HG02798 (cell line): Measurements from ENCODE around the gene RTL9.
"Not testable (repeated sequence)": the region's sequence is repeated elsewhere in the genome, so short reads cannot be mapped to it uniquely, and the experiment has no call there.

Source experiments
- ATAC-seq: cut with Tn5 transposase; IDR thresholded peaks from one replicate; pipeline ENCODE4 v1.9.1; 2021; ENCODE audit warnings: mild to moderate bottlenecking; ENCODE audit not compliant: unreplicated experiment, poor library complexity

Gene RTL9

GRCh38 chrX:110358548-110358947 is at the start of gene RTL9:
RTL9 (plus strand) TSS chrX:110358848; CDS start chrX:110450618, 91,770 bp downstream.
- ATAC-seq: no peak

GRCh38 chrX:110310000-110310790 is 48.5 kb upstream of the RTL9 start:
- ATAC-seq: no peak

- ATAC-seq: peak; percentile 95
Observed at GRCh38 chrX:110310896-110311295, 47.8 kb upstream of the RTL9 start.

GRCh38 chrX:110311437-110312230 is 47.0 kb upstream of the RTL9 start:
- no peak for ATAC-seq

- no peak for ATAC-seq
Observed at GRCh38 chrX:110315551-110315950, 43.1 kb upstream of the RTL9 start.

- ATAC-seq: no peak
Observed at GRCh38 chrX:110316351-110317060, 42.1 kb upstream of the RTL9 start.

GRCh38 chrX:110317061-110317819 is 41.4 kb upstream of the RTL9 start:
- ATAC-seq: peak; percentile 19

- peak; percentile 87 for ATAC-seq
Observed at GRCh38 chrX:110317820-110318663, 40.6 kb upstream of the RTL9 start, which contains the start of gene AMMECR1. AMMECR1 (minus strand) TSS chrX:110318085; CDS start chrX:110318071, 14 bp downstream.

- peak; percentile 22 for ATAC-seq
Observed at GRCh38 chrX:110318664-110318968, 40.0 kb upstream of the RTL9 start.

- ATAC-seq: no peak
Observed at GRCh38 chrX:110320381-110320987, 38.2 kb upstream of the RTL9 start.

- no peak for ATAC-seq
Observed at GRCh38 chrX:110321081-110321480, 37.6 kb upstream of the RTL9 start.

GRCh38 chrX:110321670-110322069 is 37.0 kb upstream of the RTL9 start:
- no peak for ATAC-seq

GRCh38 chrX:110322603-110323002 is 36.0 kb upstream of the RTL9 start:
- ATAC-seq: no peak

GRCh38 chrX:110326712-110327111 is 31.9 kb upstream of the RTL9 start:
- no peak for ATAC-seq

GRCh38 chrX:110327336-110327735 is 31.3 kb upstream of the RTL9 start:
- ATAC-seq: no peak

- not testable (repeated sequence) for ATAC-seq
Observed at GRCh38 chrX:110328613-110329012, 30.0 kb upstream of the RTL9 start.

- ATAC-seq: no peak
Observed at GRCh38 chrX:110331444-110332030, 27.1 kb upstream of the RTL9 start.

GRCh38 chrX:110333458-110333857 is 25.2 kb upstream of the RTL9 start:
- not testable (repeated sequence) for ATAC-seq

GRCh38 chrX:110338935-110339334 is 19.7 kb upstream of the RTL9 start:
- no peak for ATAC-seq
